ENCODE results near the gene PHACTR1.

Gene PHACTR1

DNA sequence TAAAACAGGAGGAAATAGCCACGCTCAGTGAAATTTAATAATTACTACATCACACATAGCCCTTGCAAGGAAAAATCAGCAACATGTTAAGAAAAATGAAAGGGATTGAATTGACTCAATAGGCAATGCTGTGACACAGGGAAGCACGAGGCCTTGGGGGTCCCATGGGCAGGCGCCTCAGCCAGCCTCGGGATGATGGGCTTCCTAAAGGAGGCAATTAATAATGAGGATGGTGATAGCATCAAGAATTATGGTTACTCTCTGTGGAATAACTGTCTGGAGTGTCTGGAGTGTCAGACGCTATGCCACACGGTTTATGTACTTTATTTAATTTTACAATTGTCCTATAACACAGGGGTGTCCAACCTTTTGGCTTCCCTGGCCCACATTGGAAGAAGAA is 481.6 kb downstream of the PHACTR1 start:
- no peak for DNase-seq (ENCODE audit: low read depth, low spot score)
- Histone ChIP-seq H3K9ac (ENCODE audit: insufficient read length) (no peak overlapping the region), H3K36me3 (ENCODE audit: insufficient read depth, low read length) (no peaks in the 10 kb centered on the region), H3K27ac (no peak overlapping the region), H3K9me3 (ENCODE audit: low read depth, low read length) (no peaks in the 10 kb centered on the region), H3K4me3 (no peak overlapping the region)
- TF ChIP-seq EZH2 (IDR thresholded peaks at IDR 0.05) (no peak), POLR2AphosphoS5 (IDR thresholded peaks at IDR 0.05; ENCODE audit: borderline replicate concordance, low read depth, low read length) (no peak), FOXP2 (optimal IDR thresholded peaks at IDR 0.05; ENCODE audit: control extremely low read depth, extremely low read length, insufficient read depth) (no peak)

DNA sequence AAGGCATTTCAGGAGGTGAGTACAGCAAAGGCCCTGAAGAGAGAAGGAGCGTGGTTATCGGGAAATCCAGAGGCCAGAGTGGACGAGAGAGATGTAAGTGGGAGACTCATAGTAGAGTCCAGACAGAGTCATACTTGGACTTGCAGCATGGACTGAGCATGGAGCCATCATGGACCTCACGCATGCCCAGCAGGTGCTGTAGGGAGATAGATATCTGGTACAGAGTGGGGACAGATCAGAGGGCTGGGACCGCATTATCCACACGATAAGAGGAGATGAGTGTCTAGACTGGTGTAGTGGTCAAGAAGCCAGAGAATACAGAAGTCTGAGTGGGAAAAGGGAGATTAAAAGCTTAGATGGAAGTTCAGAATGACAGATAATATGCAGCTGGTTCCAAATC is 484.8 kb downstream of the PHACTR1 start:
- H3K4me3 ChIP-seq, result no peak overlapping the region
- H3K9me3 ChIP-seq (ENCODE audit: low read depth, low read length), result no peaks in the 10 kb centered on the region
- no peak overlapping the region for H3K27ac ChIP-seq
- TF ChIP-seq FOXP2 (optimal IDR thresholded peaks at IDR 0.05; ENCODE audit: control extremely low read depth, extremely low read length, insufficient read depth) (no peak), EZH2 (IDR thresholded peaks at IDR 0.05) (no peak), POLR2AphosphoS5 (IDR thresholded peaks at IDR 0.05; ENCODE audit: borderline replicate concordance, low read depth, low read length) (no peak)
- no peaks in the 10 kb centered on the region for H3K36me3 ChIP-seq (ENCODE audit: insufficient read depth, low read length)
- DNase-seq (ENCODE audit: low read depth, low spot score), result no peak
- H3K9ac ChIP-seq (ENCODE audit: insufficient read length), result no peak overlapping the region

DNA sequence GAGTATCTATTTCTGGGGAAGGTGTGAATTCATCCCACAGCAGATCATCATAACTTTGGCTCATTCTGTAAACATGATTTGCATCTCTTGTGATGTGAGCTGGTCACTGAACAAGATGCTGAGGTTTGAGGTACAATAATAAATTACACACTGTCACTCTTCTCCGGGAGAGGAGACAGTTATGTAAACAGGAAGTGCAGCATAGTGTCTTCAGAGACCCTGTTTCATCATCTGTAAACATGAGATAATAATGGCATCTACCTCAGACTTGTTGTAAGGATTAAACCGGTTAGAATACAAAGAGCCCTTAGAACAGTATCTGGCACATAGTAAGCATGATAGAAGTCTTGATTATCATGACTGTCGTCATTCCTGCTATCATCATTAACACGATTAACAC is 486.6 kb downstream of the PHACTR1 start:
- no peak for DNase-seq (ENCODE audit: low read depth, low spot score)
- H3K9ac ChIP-seq (ENCODE audit: insufficient read length), result no peak overlapping the region
- H3K27ac ChIP-seq, result no peak overlapping the region
- H3K4me3 ChIP-seq, result no peak overlapping the region
- no peak for TF ChIP-seq EZH2 (IDR thresholded peaks at IDR 0.05)
- no peak for TF ChIP-seq FOXP2 (optimal IDR thresholded peaks at IDR 0.05; ENCODE audit: control extremely low read depth, extremely low read length, insufficient read depth)
- TF ChIP-seq POLR2AphosphoS5 (IDR thresholded peaks at IDR 0.05; ENCODE audit: borderline replicate concordance, low read depth, low read length), result no peak
- no peaks in the 10 kb centered on the region for H3K9me3 ChIP-seq (ENCODE audit: low read depth, low read length)
- no peaks in the 10 kb centered on the region for H3K36me3 ChIP-seq (ENCODE audit: insufficient read depth, low read length)

DNA sequence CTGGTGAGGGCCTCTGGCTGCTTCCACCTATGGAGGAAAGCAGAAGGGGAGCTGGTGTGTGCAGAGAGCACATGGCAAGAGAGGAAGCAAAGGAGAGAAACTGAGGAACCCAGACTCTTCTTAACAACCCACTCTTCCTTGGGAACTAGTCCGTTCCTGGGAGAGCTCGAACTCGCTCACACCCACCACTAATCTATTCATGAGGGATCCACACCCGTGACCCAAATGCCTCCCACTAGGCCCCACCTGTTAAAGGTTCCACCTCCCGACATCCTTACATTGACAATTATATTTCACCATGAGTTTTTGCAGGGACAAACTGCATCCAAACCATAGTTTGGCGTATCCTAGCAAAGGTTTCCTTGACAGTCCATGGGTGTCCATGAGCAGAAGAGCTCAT is 488.5 kb downstream of the PHACTR1 start:
- H3K9ac ChIP-seq (ENCODE audit: insufficient read length), result no peak overlapping the region
- H3K9me3 ChIP-seq (ENCODE audit: low read depth, low read length), result no peaks in the 10 kb centered on the region
- TF ChIP-seq EZH2 (IDR thresholded peaks at IDR 0.05) (no peak), POLR2AphosphoS5 (IDR thresholded peaks at IDR 0.05; ENCODE audit: borderline replicate concordance, low read depth, low read length) (no peak), FOXP2 (optimal IDR thresholded peaks at IDR 0.05; ENCODE audit: control extremely low read depth, extremely low read length, insufficient read depth) (no peak)
- H3K27ac ChIP-seq, result no peak overlapping the region
- no peak overlapping the region for H3K4me3 ChIP-seq
- no peak for DNase-seq (ENCODE audit: low read depth, low spot score)
- H3K36me3 ChIP-seq (ENCODE audit: insufficient read depth, low read length), result no peaks in the 10 kb centered on the region

DNA sequence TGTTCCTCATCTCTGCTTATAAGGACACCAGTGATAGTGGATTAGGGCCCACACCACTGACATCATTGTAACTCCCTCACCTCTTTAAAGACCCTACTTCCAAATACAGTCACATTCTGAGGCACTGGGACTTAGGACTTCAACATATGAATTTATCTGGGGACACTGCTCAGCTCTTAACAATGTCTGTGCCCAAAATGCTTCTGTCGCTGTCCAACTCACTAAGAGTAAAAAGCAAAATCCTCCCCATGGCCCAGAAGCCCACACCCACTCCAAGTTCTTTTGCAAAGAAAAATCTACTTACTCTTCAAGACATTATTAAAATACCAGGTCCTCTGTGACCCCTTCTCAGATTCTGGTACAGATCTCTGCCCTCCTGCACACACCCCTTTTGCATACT is 495.5 kb downstream of the PHACTR1 start:
- DNase-seq (ENCODE audit: low read depth, low spot score), result no peak
- Histone ChIP-seq H3K9me3 (ENCODE audit: low read depth, low read length) (no peaks in the 10 kb centered on the region), H3K36me3 (ENCODE audit: insufficient read depth, low read length) (no peaks in the 10 kb centered on the region), H3K27ac (no peak overlapping the region), H3K4me3 (no peak overlapping the region), H3K9ac (ENCODE audit: insufficient read length) (no peak overlapping the region)
- TF ChIP-seq EZH2 (IDR thresholded peaks at IDR 0.05), result no peak
- no peak for TF ChIP-seq FOXP2 (optimal IDR thresholded peaks at IDR 0.05; ENCODE audit: control extremely low read depth, extremely low read length, insufficient read depth)

DNA sequence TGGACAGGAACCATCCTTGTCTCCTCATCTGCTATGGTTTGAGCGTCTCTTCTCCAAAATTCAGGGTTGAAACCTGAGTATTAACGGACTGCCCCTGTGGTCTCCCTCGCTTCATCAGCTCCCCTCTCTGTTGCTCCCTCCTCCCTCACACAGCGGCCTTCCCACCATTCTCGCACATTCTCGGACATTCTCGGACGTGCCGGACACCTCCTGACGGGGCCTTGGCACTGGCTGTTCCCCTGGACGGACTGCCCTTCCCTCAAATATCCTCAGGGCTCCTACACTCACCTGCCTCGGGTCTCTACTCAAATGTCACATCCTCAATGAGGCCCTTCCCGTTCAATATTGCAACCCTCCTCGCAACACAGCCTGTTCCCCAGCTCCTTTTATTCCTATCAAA is 496.0 kb downstream of the PHACTR1 start:
- DNase-seq (ENCODE audit: low read depth, low spot score), result no peak
- no peaks in the 10 kb centered on the region for H3K9me3 ChIP-seq (ENCODE audit: low read depth, low read length)
- no peak overlapping the region for H3K9ac ChIP-seq (ENCODE audit: insufficient read length)
- no peak overlapping the region for H3K4me3 ChIP-seq
- no peak overlapping the region for H3K27ac ChIP-seq
- H3K36me3 ChIP-seq (ENCODE audit: insufficient read depth, low read length), result no peaks in the 10 kb centered on the region
- no peak for TF ChIP-seq FOXP2 (optimal IDR thresholded peaks at IDR 0.05; ENCODE audit: control extremely low read depth, extremely low read length, insufficient read depth)
- TF ChIP-seq POLR2AphosphoS5 (IDR thresholded peaks at IDR 0.05; ENCODE audit: borderline replicate concordance, low read depth, low read length), result no peak
- no peak for TF ChIP-seq EZH2 (IDR thresholded peaks at IDR 0.05)

DNA sequence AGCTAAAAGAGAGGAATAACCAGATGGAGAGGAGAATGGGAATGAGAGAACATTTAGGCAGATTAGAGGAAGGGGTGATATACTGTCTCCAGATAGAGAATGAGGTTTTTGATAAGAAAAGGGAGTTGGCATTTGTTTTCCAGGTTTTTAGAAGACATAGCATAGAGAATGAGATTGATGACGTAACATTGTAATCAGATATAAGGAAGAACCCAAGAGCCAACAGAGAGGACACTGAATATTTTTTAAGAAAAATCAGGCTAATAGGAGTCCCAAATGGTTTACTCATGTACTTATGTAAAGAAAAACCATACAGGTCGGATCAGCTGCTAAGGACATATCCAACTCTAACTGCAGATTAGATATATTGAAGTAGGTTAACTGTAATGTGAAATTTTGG is 498.8 kb downstream of the PHACTR1 start:
- no peak overlapping the region for H3K27ac ChIP-seq
- H3K9me3 ChIP-seq (ENCODE audit: low read depth, low read length), result no peaks in the 10 kb centered on the region
- TF ChIP-seq EZH2 (IDR thresholded peaks at IDR 0.05), result no peak
- TF ChIP-seq FOXP2 (optimal IDR thresholded peaks at IDR 0.05; ENCODE audit: control extremely low read depth, extremely low read length, insufficient read depth), result no peak
- no peak for TF ChIP-seq POLR2AphosphoS5 (IDR thresholded peaks at IDR 0.05; ENCODE audit: borderline replicate concordance, low read depth, low read length)
- no peaks in the 10 kb centered on the region for H3K36me3 ChIP-seq (ENCODE audit: insufficient read depth, low read length)
- no peak overlapping the region for H3K9ac ChIP-seq (ENCODE audit: insufficient read length)
- no peak for DNase-seq (ENCODE audit: low read depth, low spot score)
- no peak overlapping the region for H3K4me3 ChIP-seq

DNA sequence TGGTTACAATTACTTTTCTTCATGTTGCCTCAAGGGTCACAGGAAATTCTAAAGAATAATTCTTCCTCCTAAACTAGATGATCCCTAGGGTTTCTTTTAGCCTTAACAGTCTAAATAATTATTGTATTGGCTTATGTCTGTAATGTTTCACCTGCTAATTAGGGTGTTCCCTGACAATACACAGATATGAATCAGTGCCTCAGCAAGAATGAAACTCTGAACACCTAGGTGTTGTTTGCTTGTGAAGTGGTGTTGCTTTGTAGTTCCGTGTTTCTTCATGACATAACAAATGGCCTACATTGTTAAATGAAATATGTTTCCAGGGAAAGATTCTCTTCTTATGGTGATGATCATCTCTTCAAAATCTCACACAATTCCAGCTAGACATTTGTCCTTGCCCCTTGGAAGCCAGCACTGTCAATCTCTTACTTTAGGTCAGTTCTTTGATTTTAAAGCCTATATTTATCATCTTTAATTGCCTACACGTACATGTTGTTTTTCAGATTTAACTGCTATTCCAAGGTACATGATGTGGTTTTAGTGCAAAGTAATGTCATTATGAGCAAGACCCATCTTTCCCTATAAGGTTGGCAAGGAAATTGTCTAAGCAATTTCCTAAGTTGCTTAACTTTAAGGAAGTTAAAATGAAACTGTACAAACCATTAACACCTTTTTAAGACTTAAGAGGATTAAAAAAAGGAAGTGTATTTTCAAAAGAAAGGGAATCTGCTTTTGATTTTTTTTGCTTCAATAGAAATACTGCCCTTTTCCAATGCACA is 499.9 kb downstream of the PHACTR1 start:
- DNase-seq (ENCODE audit: low read depth, low spot score), result no peak
- Histone ChIP-seq H3K4me3 (no peak overlapping the region), H3K9ac (ENCODE audit: insufficient read length) (no peak overlapping the region), H3K36me3 (ENCODE audit: insufficient read depth, low read length) (no peaks in the 10 kb centered on the region), H3K9me3 (ENCODE audit: low read depth, low read length) (no peaks in the 10 kb centered on the region), H3K27ac (no peak overlapping the region)
- TF ChIP-seq POLR2AphosphoS5 (IDR thresholded peaks at IDR 0.05; ENCODE audit: borderline replicate concordance, low read depth, low read length) (no peak), FOXP2 (optimal IDR thresholded peaks at IDR 0.05; ENCODE audit: control extremely low read depth, extremely low read length, insufficient read depth) (no peak), EZH2 (IDR thresholded peaks at IDR 0.05) (no peak)

Measured in SK-N-MC (cell line).